ENCODE data around the gene SATB2.

DNA sequence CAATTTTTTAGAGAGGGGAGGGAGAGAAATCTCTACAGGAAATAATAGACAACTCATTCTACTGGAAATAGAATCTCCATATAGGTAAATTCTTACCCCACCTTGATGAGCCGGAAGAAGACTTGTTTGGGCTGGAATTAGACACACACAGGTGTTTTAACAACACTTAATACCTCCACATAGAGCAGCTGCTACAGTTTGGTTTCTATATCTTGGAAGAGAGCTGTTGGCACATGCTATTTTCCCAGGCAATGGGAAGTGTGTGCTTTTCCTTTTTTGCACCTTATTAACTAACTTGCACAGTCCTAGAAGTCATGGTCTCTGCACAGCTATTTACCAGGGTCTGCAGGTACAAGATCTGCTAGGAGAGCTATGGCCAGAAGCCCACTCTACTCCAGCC, 73.7 kb downstream of the SATB2 start:
- TF ChIP-seq, protein P1, sequence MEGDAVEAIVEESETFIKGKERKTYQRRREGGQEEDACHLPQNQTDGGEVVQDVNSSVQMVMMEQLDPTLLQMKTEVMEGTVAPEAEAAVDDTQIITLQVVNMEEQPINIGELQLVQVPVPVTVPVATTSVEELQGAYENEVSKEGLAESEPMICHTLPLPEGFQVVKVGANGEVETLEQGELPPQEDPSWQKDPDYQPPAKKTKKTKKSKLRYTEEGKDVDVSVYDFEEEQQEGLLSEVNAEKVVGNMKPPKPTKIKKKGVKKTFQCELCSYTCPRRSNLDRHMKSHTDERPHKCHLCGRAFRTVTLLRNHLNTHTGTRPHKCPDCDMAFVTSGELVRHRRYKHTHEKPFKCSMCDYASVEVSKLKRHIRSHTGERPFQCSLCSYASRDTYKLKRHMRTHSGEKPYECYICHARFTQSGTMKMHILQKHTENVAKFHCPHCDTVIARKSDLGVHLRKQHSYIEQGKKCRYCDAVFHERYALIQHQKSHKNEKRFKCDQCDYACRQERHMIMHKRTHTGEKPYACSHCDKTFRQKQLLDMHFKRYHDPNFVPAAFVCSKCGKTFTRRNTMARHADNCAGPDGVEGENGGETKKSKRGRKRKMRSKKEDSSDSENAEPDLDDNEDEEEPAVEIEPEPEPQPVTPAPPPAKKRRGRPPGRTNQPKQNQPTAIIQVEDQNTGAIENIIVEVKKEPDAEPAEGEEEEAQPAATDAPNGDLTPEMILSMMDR (IDR thresholded peaks at IDR 0.05), result no peak
- TF ChIP-seq POLR2A (IDR thresholded peaks at IDR 0.05), result no peak

Data from lower leg skin (tissue), 3 donors.